Endothelial cell of umbilical vein (primary cell): ENCODE measurements around the gene PLD6. TPM values are rescaled to one million over a fixed set of nuclear protein-coding genes. Genes with fewer than 3 reads are reported as not detected.

Experiments used
- BruUV-seq: library from RNA; stranded (reverse); fragments of 400-500 nt; replicated peaks from 2 replicates; lab custom pipeline; 2021; lab: Mats Ljungman, UMichigan
- CTCF ChIA-PET: fragments of 300-600, 350-600 bp; sonication (Branson Sonifier 250); formaldehyde crosslinking; loops from one replicate; lab custom pipeline; 2021; ENCODE audit warnings: antibody characterized with exemption, inconsistent platforms; lab: Charles Lee
- POLR2A ChIA-PET: fragments of 300-600, 350-600 bp; sonication (Branson Sonifier 250); formaldehyde crosslinking; loops from one replicate; lab custom pipeline; 2021; ENCODE audit warnings: antibody characterized with exemption, inconsistent platforms; lab: Charles Lee
- DNase-seq: peaks from one replicate; pipeline ENCODE4 v3.0.0-alpha.2; 2011; ENCODE audit warnings: low read depth, low spot score
- FAIRE-seq: peaks from 2 replicates; lab custom pipeline; 2011; peaks lifted over from hg19 to GRCh38; lab: Jason Lieb, UNC
- H2AFZ ChIP-seq: 2 replicates; pipeline ENCODE4 v1.6.0; 2012; ENCODE audit warnings: low read depth, low read length, control low read depth, inconsistent platforms
- H3K27ac ChIP-seq: 2 replicates; pipeline ENCODE4 v1.5.1; 2011; ENCODE audit warnings: low read depth, mild to moderate bottlenecking, control low read depth, low read length, moderate library complexity; ENCODE audit not compliant: insufficient read depth
- H3K27me3 ChIP-seq, 2 experiments: 2 replicates each; pipeline versions ENCODE4 v1.6.0 to v1.6.1; 2011; ENCODE audit warnings: low read length in 2 of 2, mixed read lengths in 1 of 2; ENCODE audit not compliant: control insufficient read depth in 2 of 2, insufficient read depth in 2 of 2
- H3K36me3 ChIP-seq, 2 experiments: 2 replicates in 1 of 2; 3 replicates in 1 of 2; pipeline ENCODE4 v1.5.1; 2011; ENCODE audit warnings: low read length in 2 of 2, mild to moderate bottlenecking in 1 of 2, moderate library complexity in 1 of 2; ENCODE audit not compliant: control insufficient read depth in 2 of 2, insufficient read depth in 2 of 2; ENCODE audit errors: extremely low read depth in 1 of 2
- H3K4me1 ChIP-seq: 3 replicates; pipeline ENCODE4 v1.5.1; 2011; ENCODE audit warnings: mild to moderate bottlenecking, low read length; ENCODE audit not compliant: control insufficient read depth, insufficient read depth; ENCODE audit errors: extremely low read depth
- H3K4me2 ChIP-seq: 2 replicates; pipeline ENCODE4 v1.6.1; 2011; ENCODE audit warnings: low read length, control low read depth, mixed read lengths; ENCODE audit not compliant: insufficient read depth
- H3K4me3 ChIP-seq, 3 experiments: fragments of 200-600 bp in 1 of 3; sonication (generic), shearing (Covaris generic) in 1 of 3; replicated peaks in 1 of 3; 2 replicates each; pipeline ENCODE4 v1.5.1; 2011 to 2016; ENCODE audit warnings: control low read depth in 3 of 3, low read length in 3 of 3, mild to moderate bottlenecking in 2 of 3, inconsistent platforms in 1 of 3, low read depth in 1 of 3, moderate library complexity in 1 of 3; ENCODE audit not compliant: insufficient read depth in 1 of 3
- H3K79me2 ChIP-seq: 2 replicates; pipeline ENCODE4 v1.6.0; 2012; ENCODE audit warnings: low read length, inconsistent platforms; ENCODE audit not compliant: control insufficient read depth, insufficient read depth
- H3K9ac ChIP-seq: replicated peaks from 2 replicates; pipeline ENCODE3; 2011; ENCODE audit warnings: low read length, control low read depth; ENCODE audit not compliant: insufficient read depth; ENCODE audit errors: extremely low read depth
- H3K9me1 ChIP-seq: replicated peaks from 3 replicates; pipeline ENCODE4 v1.6.0; 2011; ENCODE audit warnings: mild to moderate bottlenecking, low read length; ENCODE audit not compliant: control insufficient read depth, insufficient read depth; ENCODE audit errors: extremely low read depth
- H3K9me3 ChIP-seq: replicated peaks from 2 replicates; pipeline ENCODE4 v1.5.1; 2012; ENCODE audit warnings: low read length, inconsistent platforms; ENCODE audit not compliant: control insufficient read depth, insufficient read depth
- H4K20me1 ChIP-seq: replicated peaks from 2 replicates; pipeline ENCODE3; 2011; ENCODE audit warnings: mild to moderate bottlenecking, low read length; ENCODE audit not compliant: control insufficient read depth, insufficient read depth; ENCODE audit errors: extremely low read depth
- EZH2 ChIP-seq: IDR thresholded peaks from 2 replicates; pipeline ENCODE4 v1.6.1; 2012; ENCODE audit warnings: borderline replicate concordance, low read depth, mild to moderate bottlenecking, moderate library complexity, low read length, inconsistent platforms; ENCODE audit not compliant: severe bottlenecking
- FOS ChIP-seq: IDR thresholded peaks from 2 replicates; pipeline ENCODE4 v1.6.1; 2011; ENCODE audit warnings: mild to moderate bottlenecking, low read length, moderate library complexity, borderline replicate concordance; ENCODE audit not compliant: insufficient read depth
- GATA2 ChIP-seq: IDR thresholded peaks from 2 replicates; pipeline ENCODE4 v1.7.0; 2011; ENCODE audit warnings: low read depth, mild to moderate bottlenecking, moderate library complexity, mixed read lengths, low read length; ENCODE audit not compliant: insufficient read length, insufficient read depth
- JUN ChIP-seq: IDR thresholded peaks from 2 replicates; pipeline ENCODE4 v1.6.1; 2011; ENCODE audit warnings: borderline replicate concordance, low read depth; ENCODE audit not compliant: insufficient read length, insufficient read depth
- MYC ChIP-seq: IDR thresholded peaks from one replicate; pipeline ENCODE4 v1.6.1; 2011; ENCODE audit warnings: mild to moderate bottlenecking, low read depth, low read length
- POLR2A ChIP-seq: IDR thresholded peaks from 2 replicates; pipeline ENCODE4 v1.6.1; 2012; ENCODE audit warnings: low read depth, mild to moderate bottlenecking, control low read depth, low read length
- POLR2AphosphoS5 ChIP-seq: IDR thresholded peaks from 2 replicates; pipeline ENCODE4 v1.6.1; 2012; ENCODE audit warnings: low read depth, mild to moderate bottlenecking, control low read depth, low read length, moderate library complexity; ENCODE audit not compliant: insufficient read depth
- dilution Hi-C: fragments of 300-500 bp; cut with MboI; formaldehyde crosslinking; loops from one replicate; pipeline ENCODE4 v1.15.0; 2019; ENCODE audit warnings: low sequenced_read_pairs; ENCODE audit not compliant: extremely low pct_ligation_motif_present
- intact Hi-C: fragments of 100-400 bp; cut with micrococcal nuclease; formaldehyde crosslinking; loops from one replicate; pipeline ENCODE4 v1.10.0; 2022
- polyA plus RNA-seq, 4 experiments: library from polyadenylated mRNA; depleted of rRNA in 3 of 4; stranded (reverse) in 3 of 4; unstranded in 1 of 4; fragments of >200 nt; gene quantifications; 2 replicates each; pipeline versions ENCODE4 v1.2.1 to v1.2.3, GENCODE V29; 2011 to 2012; ENCODE audit warnings: missing spikeins in 1 of 4
- total RNA-seq: library from RNA; stranded (reverse); gene quantifications from 2 replicates; pipeline ENCODE4 v1.2.3, GENCODE V29; 2021
- TF ChIP-seq, protein P1 (sequence below): IDR thresholded peaks from 2 replicates; pipeline ENCODE4 v1.6.1; 2011; ENCODE audit not compliant: insufficient read depth, insufficient read length
- TF ChIP-seq, protein P2 (sequence below), 2 donors: IDR thresholded peaks; 1 replicate in 1 of 2; 2 replicates in 1 of 2; pipeline ENCODE4 v1.5.1; 2011; ENCODE audit warnings: low read length in 2 of 2, mild to moderate bottlenecking in 2 of 2, moderate library complexity in 2 of 2, control low read depth in 1 of 2, inconsistent platforms in 1 of 2, low read depth in 1 of 2; ENCODE audit not compliant: insufficient read depth in 1 of 2; ENCODE audit errors: extremely low read depth in 1 of 2

The PLD6 gene
- total and polyA plus RNA-seq, 2 donors (not counting 3 experiments of a cell fraction or from before 2014, with no cell fraction given): 2.9 to 4.4 TPM

GRCh38 chr17:17242246-17242645 lies 36.1 kb upstream of the PLD6 start:
- TF ChIP-seq POLR2A (no peak), MYC (no peak), JUN (no peak), POLR2AphosphoS5 (no peak), FOS (no peak), EZH2 (no peak), GATA2 (no peak)
- TF ChIP-seq, protein P1, sequence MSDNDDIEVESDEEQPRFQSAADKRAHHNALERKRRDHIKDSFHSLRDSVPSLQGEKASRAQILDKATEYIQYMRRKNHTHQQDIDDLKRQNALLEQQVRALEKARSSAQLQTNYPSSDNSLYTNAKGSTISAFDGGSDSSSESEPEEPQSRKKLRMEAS: no peak
- TF ChIP-seq, protein P2, sequence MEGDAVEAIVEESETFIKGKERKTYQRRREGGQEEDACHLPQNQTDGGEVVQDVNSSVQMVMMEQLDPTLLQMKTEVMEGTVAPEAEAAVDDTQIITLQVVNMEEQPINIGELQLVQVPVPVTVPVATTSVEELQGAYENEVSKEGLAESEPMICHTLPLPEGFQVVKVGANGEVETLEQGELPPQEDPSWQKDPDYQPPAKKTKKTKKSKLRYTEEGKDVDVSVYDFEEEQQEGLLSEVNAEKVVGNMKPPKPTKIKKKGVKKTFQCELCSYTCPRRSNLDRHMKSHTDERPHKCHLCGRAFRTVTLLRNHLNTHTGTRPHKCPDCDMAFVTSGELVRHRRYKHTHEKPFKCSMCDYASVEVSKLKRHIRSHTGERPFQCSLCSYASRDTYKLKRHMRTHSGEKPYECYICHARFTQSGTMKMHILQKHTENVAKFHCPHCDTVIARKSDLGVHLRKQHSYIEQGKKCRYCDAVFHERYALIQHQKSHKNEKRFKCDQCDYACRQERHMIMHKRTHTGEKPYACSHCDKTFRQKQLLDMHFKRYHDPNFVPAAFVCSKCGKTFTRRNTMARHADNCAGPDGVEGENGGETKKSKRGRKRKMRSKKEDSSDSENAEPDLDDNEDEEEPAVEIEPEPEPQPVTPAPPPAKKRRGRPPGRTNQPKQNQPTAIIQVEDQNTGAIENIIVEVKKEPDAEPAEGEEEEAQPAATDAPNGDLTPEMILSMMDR (IDR thresholded peaks at IDR 0.05; ENCODE audit: extremely low read depth in 1 of 2, insufficient read depth in 1 of 2, low read depth in 1 of 2, low read length in 2 of 2): no peak
- dilution Hi-C loops: no loop called here
- Histone ChIP-seq H3K4me2 (no peak overlapping the region), H3K9ac (no peak overlapping the region), H3K9me3 (no peaks in the 10 kb centered on the region), H3K9me1 (no peaks in the 10 kb centered on the region), H3K79me2 (no peaks in the 10 kb centered on the region), H3K4me3 (no peak overlapping the region), H3K36me3 (peaks cover 6 to 7% of the 10 kb centered on the region in 2 experiments), H4K20me1 (no peaks in the 10 kb centered on the region), H2AFZ (no peak overlapping the region), H3K27me3 (no peaks in the 10 kb centered on the region), H3K27ac (no peak overlapping the region), H3K4me1 (no peaks in the 10 kb centered on the region)
- CTCF ChIA-PET: no interaction called here
- DNase-seq: no peak
- POLR2A ChIA-PET: no interaction called here
- no TSS peak for BruUV-seq
- FAIRE-seq: no peak
- intact Hi-C loops: no loop called here
